GM12892 (cell line): ENCODE measurements around the gene RHOV.

Experiments used
- POLR2A ChIP-seq: IDR thresholded peaks from 2 replicates; pipeline ENCODE4 v1.6.1; 2011; ENCODE audit warnings: low read depth, low read length, control low read depth
- POLR2AphosphoS5 ChIP-seq: IDR thresholded peaks from 2 replicates; pipeline ENCODE4 v1.6.1; 2011; ENCODE audit warnings: low read depth, low read length, control low read depth
- TAF1 ChIP-seq: IDR thresholded peaks from 2 replicates; pipeline ENCODE4 v1.6.1; 2011; ENCODE audit warnings: low read depth, mild to moderate bottlenecking, control low read depth, low read length, borderline replicate concordance

DNA sequence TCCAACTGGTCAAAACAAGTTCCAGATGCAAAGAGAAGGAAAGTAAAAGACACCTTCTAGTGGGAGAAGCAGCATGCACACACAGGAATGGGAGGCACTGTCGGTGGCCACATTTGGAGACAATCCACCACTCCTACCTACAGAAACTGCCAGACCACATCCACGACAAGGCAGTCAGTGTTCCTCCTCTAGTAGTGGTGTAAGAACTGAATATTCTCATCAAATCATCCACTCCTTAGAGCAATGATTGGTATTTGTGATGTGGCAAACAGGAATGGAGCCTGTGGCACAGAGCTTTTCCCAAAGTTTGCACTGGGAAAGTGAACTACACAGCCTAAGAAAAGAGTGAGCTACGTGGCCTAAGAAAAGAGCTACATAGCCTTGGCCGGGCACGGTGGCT is 35.3 kb downstream of the RHOV start:
- TF ChIP-seq POLR2AphosphoS5 (no peak), TAF1 (no peak), POLR2A (no peak)
